CD8-positive, alpha-beta memory T cell (primary cell): ENCODE data around the gene AREG. TPM values are rescaled to one million over a fixed set of nuclear protein-coding genes. Genes with fewer than 3 reads are reported as not detected.

Experiments
- CTCF ChIA-PET: fragments of 350-600 bp; sonication (Branson Sonifier 250); formaldehyde crosslinking; loops from one replicate; lab custom pipeline; 2021; ENCODE audit warnings: antibody characterized with exemption; lab: Charles Lee
- POLR2A ChIA-PET: fragments of 350-600 bp; sonication (Branson Sonifier 250); formaldehyde crosslinking; loops from one replicate; lab custom pipeline; 2021; ENCODE audit warnings: antibody characterized with exemption; lab: Charles Lee
- DNase-seq, 5 donors: peaks; one replicate each; pipeline versions ENCODE4 v3.0.0 to v3.0.0-alpha.2; 2020 to 2022; ENCODE audit warnings: mixed read lengths in 1 of 5
- H3K27ac ChIP-seq: one replicate; pipeline ENCODE4 v1.7.0; 2013; ENCODE audit warnings: low read depth, mild to moderate bottlenecking, low read length, moderate library complexity
- H3K27me3 ChIP-seq: 2 replicates; pipeline ENCODE4 v1.7.0; 2013; ENCODE audit warnings: low read length, mild to moderate bottlenecking; ENCODE audit not compliant: insufficient read depth, poor library complexity, severe bottlenecking
- H3K36me3 ChIP-seq: 2 replicates; pipeline ENCODE4 v1.7.0; 2013; ENCODE audit warnings: mild to moderate bottlenecking, low read length, moderate library complexity; ENCODE audit not compliant: insufficient read depth
- H3K4me1 ChIP-seq: 2 replicates; pipeline ENCODE4 v1.7.0; 2013; ENCODE audit warnings: mild to moderate bottlenecking, low read length, moderate library complexity; ENCODE audit not compliant: insufficient read depth
- H3K4me3 ChIP-seq: 2 replicates; pipeline ENCODE4 v1.7.0; 2013; ENCODE audit warnings: mild to moderate bottlenecking, low read length
- H3K9me3 ChIP-seq: 2 replicates; pipeline ENCODE4 v1.7.0; 2013; ENCODE audit warnings: mild to moderate bottlenecking, low read length
- H3K27ac Mint-ChIP-seq, 8 donors: one replicate each; pipeline ENCODE4 v1.8.0; 2020 to 2021; ENCODE audit warnings: mixed read lengths in 8 of 8, mild to moderate bottlenecking in 6 of 8, inconsistent platforms in 3 of 8, moderate library complexity in 3 of 8
- H3K27me3 Mint-ChIP-seq, 2 donors: one replicate each; pipeline ENCODE4 v1.8.0; 2020 to 2021; ENCODE audit warnings: mixed read lengths in 2 of 2, mild to moderate bottlenecking in 1 of 2, moderate library complexity in 1 of 2
- H3K36me3 Mint-ChIP-seq, 3 donors: one replicate each; pipeline ENCODE4 v1.8.0; 2020 to 2021; ENCODE audit warnings: mixed read lengths in 3 of 3, inconsistent platforms in 1 of 3, mild to moderate bottlenecking in 1 of 3
- H3K4me1 Mint-ChIP-seq, 3 donors: one replicate each; pipeline ENCODE4 v1.8.0; 2020 to 2021; ENCODE audit warnings: mixed read lengths in 3 of 3, inconsistent platforms in 1 of 3, mild to moderate bottlenecking in 1 of 3
- H3K4me3 Mint-ChIP-seq, 7 donors: one replicate each; pipeline ENCODE4 v1.8.0; 2020 to 2021; ENCODE audit warnings: mixed read lengths in 7 of 7, mild to moderate bottlenecking in 6 of 7, moderate library complexity in 4 of 7, inconsistent platforms in 2 of 7
- H3K9me3 Mint-ChIP-seq, 5 donors: one replicate each; pipeline ENCODE4 v1.8.0; 2020 to 2022; ENCODE audit warnings: mixed read lengths in 5 of 5, mild to moderate bottlenecking in 3 of 5, moderate library complexity in 2 of 5, inconsistent platforms in 1 of 5
- polyA plus RNA-seq: library from polyadenylated mRNA; unstranded; fragments of 300-500 nt; fragmentation: Illumina TruSeq; gene quantifications from one replicate; pipeline ENCODE4 v1.2.3, GENCODE V29; 2021
- total RNA-seq, 2 experiments: library from RNA; stranded (reverse); gene quantifications; one replicate each; pipeline ENCODE4 v1.2.3, GENCODE V29; 2021

The AREG gene
- total and polyA plus RNA-seq, 3 experiments from 2014 or later: 0.38 to 3.3 (median 0.46) TPM

DNA sequence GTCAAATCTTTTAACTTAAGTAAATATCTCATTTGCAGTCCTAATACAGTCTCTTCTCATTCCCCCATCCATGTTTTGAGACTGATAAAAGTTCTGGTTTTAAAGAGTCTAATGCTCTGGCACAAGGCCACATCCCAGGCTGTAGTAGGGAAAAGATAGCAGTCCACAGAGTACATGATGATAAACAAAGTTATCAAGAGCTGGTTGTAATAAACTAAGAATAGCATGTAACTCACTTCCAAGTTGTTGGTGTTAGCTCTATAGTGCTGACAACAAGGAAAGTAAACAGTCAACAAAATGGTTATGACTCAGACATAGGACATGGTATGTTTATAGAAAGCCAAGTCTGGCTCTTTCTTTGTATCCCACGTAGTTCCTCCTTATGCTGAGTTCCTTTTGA is 21.8 kb upstream of the AREG start:
- no peak overlapping the region for H3K4me3 Mint-ChIP-seq
- no peak for DNase-seq

DNA sequence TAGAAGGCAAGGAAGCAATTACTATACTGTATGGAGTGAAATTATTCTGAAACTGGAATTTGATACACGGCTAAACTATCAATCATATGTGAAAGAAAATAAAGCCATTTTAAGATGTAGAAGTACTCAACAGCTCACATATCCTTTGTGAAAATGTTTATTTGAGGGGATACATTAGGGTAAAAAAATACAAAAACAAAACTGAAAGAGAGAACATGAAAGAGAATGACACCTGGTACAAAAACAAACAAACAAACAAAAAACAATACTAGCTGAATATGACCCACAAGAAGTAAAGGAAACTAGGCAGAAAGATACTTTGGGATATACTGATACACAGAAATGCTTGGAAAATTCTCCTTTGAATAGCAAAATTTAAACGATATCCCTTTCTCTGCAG is 20.8 kb upstream of the AREG start:
- H3K4me3 Mint-ChIP-seq: no peak overlapping the region
- H3K27ac ChIP-seq: no peak overlapping the region
- H3K27ac Mint-ChIP-seq: no peak overlapping the region
- H3K4me1 ChIP-seq: no peaks in the 10 kb centered on the region
- POLR2A ChIA-PET: no interaction called here
- H3K4me3 ChIP-seq: no peak overlapping the region
- H3K36me3 Mint-ChIP-seq: no peaks in the 10 kb centered on the region
- no peaks in the 10 kb centered on the region for H3K9me3 Mint-ChIP-seq
- no peaks in the 10 kb centered on the region for H3K4me1 Mint-ChIP-seq
- H3K27me3 Mint-ChIP-seq: peaks cover 9 to 22% of the 10 kb centered on the region in 2 donors
- H3K27me3 ChIP-seq: no peaks in the 10 kb centered on the region
- H3K36me3 ChIP-seq: no peaks in the 10 kb centered on the region
- H3K9me3 ChIP-seq: no peaks in the 10 kb centered on the region
- DNase-seq: no peak
- CTCF ChIA-PET: no interaction called here

More for the DNA sequence above, 21.8 kb upstream of the AREG start:
- Mint-ChIP-seq H3K4me1 (no peaks in the 10 kb centered on the region), H3K9me3 (no peaks in the 10 kb centered on the region), H3K27ac (no peak overlapping the region), H3K36me3 (no peaks in the 10 kb centered on the region), H3K27me3 (peaks cover 13 to 27% of the 10 kb centered on the region in 2 donors)
- ChIA-PET CTCF (no interaction called here), POLR2A (no interaction called here)
- no peak overlapping the region for H3K27ac ChIP-seq
- no peaks in the 10 kb centered on the region for H3K27me3 ChIP-seq
- no peaks in the 10 kb centered on the region for H3K36me3 ChIP-seq
- H3K9me3 ChIP-seq: no peaks in the 10 kb centered on the region
- H3K4me3 ChIP-seq: no peak overlapping the region
- H3K4me1 ChIP-seq: no peaks in the 10 kb centered on the region

- no peak overlapping the region for H3K4me3 Mint-ChIP-seq
- H3K27ac Mint-ChIP-seq: no peak overlapping the region
- no peaks in the 10 kb centered on the region for H3K9me3 Mint-ChIP-seq
- H3K9me3 ChIP-seq: no peaks in the 10 kb centered on the region
- H3K27me3 ChIP-seq: no peaks in the 10 kb centered on the region
- DNase-seq: no peak
- ChIA-PET CTCF (no interaction called here), POLR2A (no interaction called here)
- peaks cover 9 to 13% of the 10 kb centered on the region in 2 donors for H3K27me3 Mint-ChIP-seq
- no peaks in the 10 kb centered on the region for H3K4me1 ChIP-seq
- H3K4me1 Mint-ChIP-seq: no peaks in the 10 kb centered on the region
- no peaks in the 10 kb centered on the region for H3K36me3 Mint-ChIP-seq
- H3K27ac ChIP-seq: no peak overlapping the region
- H3K4me3 ChIP-seq: no peak overlapping the region
- H3K36me3 ChIP-seq: no peaks in the 10 kb centered on the region
Measured at GRCh38 chr4:74426101-74426500, 18.8 kb upstream of the AREG start.

DNA sequence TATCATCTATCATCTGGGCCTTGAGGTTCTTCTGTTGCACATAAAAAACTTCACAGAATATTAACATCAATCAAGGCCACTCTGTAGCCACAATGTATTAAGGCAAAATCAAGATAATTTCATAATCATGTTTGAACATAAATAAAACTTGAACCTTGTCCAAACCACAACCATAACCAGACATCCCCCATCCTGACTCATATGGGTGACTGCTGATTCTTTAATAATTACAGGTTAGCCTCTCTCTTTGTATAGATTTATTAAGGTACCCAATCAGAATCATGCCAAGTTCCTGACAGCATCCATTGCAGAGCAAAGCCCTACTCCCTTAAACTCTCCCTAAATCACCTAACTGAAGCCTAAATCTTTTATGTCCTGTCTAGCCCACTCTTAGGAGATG is 16.7 kb upstream of the AREG start:
- peaks cover 1 to 6% of the 10 kb centered on the region in 2 donors for H3K27me3 Mint-ChIP-seq
- no peaks in the 10 kb centered on the region for H3K4me1 ChIP-seq
- ChIA-PET CTCF (interaction anchor here (2.1 kb wide), 1 partner anchor 17 kb away, joined by 8 read pairs; the partner anchor contains the start of gene AREG), POLR2A (no interaction called here)
- no peaks in the 10 kb centered on the region for H3K36me3 Mint-ChIP-seq
- H3K9me3 Mint-ChIP-seq: no peaks in the 10 kb centered on the region
- H3K36me3 ChIP-seq: no peaks in the 10 kb centered on the region
- H3K27ac Mint-ChIP-seq: peak overlapping the region in 1 of 8 donors; percentile 78
- no peak for DNase-seq
- H3K4me1 Mint-ChIP-seq: no peaks in the 10 kb centered on the region
- no peaks in the 10 kb centered on the region for H3K9me3 ChIP-seq
- no peak overlapping the region for H3K4me3 ChIP-seq
- no peak overlapping the region for H3K27ac ChIP-seq
- no peaks in the 10 kb centered on the region for H3K27me3 ChIP-seq
- no peak overlapping the region for H3K4me3 Mint-ChIP-seq

DNA sequence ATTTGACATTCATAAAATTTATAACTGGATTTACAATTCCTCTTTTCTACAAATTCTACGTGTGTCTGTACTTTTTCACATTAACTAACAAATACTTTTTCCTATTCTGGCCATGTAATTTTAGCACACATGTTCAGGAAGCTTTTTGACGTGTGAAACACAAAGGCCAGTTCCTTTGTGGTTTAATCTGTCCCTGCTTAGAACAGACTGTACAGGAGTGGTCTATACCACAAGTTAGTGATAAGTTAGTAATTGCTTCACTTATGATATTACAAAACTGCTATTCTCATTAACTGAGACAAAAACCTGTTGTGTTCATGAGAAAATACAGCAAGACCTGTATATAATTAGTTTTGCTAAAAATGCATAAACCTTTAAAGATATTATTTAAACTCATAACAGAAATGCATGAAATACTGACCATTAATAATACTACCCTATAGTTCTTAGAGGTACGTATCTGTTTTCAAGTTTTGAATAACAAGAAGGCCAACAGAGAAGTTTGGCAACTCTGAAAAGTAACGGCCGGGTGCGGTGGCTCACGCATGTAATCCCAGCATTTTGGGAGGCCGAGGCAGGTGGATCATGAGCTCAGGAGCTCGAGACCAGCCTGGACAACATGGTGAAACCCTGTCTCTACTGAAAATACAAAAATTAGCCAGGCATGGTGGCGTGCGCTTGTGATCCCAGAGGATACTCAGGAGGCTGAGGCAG is 13.7 kb upstream of the AREG start:
- ChIA-PET CTCF (no interaction called here), POLR2A (no interaction called here)
- H3K4me1 ChIP-seq: no peaks in the 10 kb centered on the region
- H3K36me3 ChIP-seq: no peaks in the 10 kb centered on the region
- H3K9me3 ChIP-seq: no peaks in the 10 kb centered on the region
- Mint-ChIP-seq H3K4me3 (no peak overlapping the region), H3K36me3 (no peaks in the 10 kb centered on the region), H3K27ac (no peak overlapping the region), H3K9me3 (no peaks in the 10 kb centered on the region), H3K4me1 (no peaks in the 10 kb centered on the region), H3K27me3 (peaks cover 0 to 10% of the 10 kb centered on the region in 2 donors)
- no peak overlapping the region for H3K27ac ChIP-seq
- no peak for DNase-seq
- H3K27me3 ChIP-seq: no peaks in the 10 kb centered on the region
- no peak overlapping the region for H3K4me3 ChIP-seq

- Mint-ChIP-seq H3K4me1 (no peaks in the 10 kb centered on the region), H3K27ac (no peak overlapping the region), H3K36me3 (no peaks in the 10 kb centered on the region), H3K4me3 (no peak overlapping the region), H3K27me3 (peaks cover 0 to 13% of the 10 kb centered on the region in 2 donors), H3K9me3 (no peaks in the 10 kb centered on the region)
- no peaks in the 10 kb centered on the region for H3K36me3 ChIP-seq
- H3K27me3 ChIP-seq: no peaks in the 10 kb centered on the region
- ChIA-PET CTCF (no interaction called here), POLR2A (no interaction called here)
- no peaks in the 10 kb centered on the region for H3K9me3 ChIP-seq
- no peaks in the 10 kb centered on the region for H3K4me1 ChIP-seq
- no peak overlapping the region for H3K4me3 ChIP-seq
- DNase-seq: no peak
- H3K27ac ChIP-seq: no peak overlapping the region
Measured at GRCh38 chr4:74433043-74433442, 11.9 kb upstream of the AREG start.

GRCh38 chr4:74433541-74434172 is 11.3 kb upstream of the AREG start:
- no peaks in the 10 kb centered on the region for H3K4me1 ChIP-seq
- no peak overlapping the region for H3K27ac ChIP-seq
- no peak for DNase-seq
- no peaks in the 10 kb centered on the region for H3K27me3 ChIP-seq
- Mint-ChIP-seq H3K9me3 (no peaks in the 10 kb centered on the region), H3K4me1 (no peaks in the 10 kb centered on the region), H3K27ac (no peak overlapping the region), H3K27me3 (peaks cover 0 to 13% of the 10 kb centered on the region in 2 donors), H3K36me3 (no peaks in the 10 kb centered on the region), H3K4me3 (no peak overlapping the region)
- no peaks in the 10 kb centered on the region for H3K36me3 ChIP-seq
- ChIA-PET CTCF (no interaction called here), POLR2A (no interaction called here)
- H3K9me3 ChIP-seq: no peaks in the 10 kb centered on the region
- H3K4me3 ChIP-seq: no peak overlapping the region

DNA sequence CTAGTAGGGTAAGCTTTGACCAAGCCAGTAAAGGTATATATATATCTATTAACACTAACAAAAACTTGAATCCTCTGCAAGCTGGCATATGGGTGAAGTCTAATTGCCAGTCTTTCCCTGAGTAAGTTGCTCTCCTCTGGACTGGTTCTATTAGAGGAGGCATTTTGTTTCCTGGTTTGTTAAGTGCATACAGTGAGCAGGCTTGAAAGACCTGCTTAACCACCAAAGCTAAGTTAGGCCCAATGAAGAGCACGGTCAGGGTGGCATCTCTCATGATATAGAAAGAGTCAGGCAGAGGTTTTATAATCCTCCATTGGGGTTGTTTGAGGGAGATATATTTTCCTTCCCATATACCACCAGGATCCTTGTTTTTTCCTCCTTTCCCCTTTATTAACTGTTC is 9.6 kb upstream of the AREG start:
- H3K4me3 Mint-ChIP-seq: no peak overlapping the region
- H3K9me3 Mint-ChIP-seq: no peaks in the 10 kb centered on the region
- no peaks in the 10 kb centered on the region for H3K4me1 Mint-ChIP-seq
- DNase-seq: no peak
- H3K36me3 ChIP-seq: no peaks in the 10 kb centered on the region
- no peak overlapping the region for H3K27ac ChIP-seq
- H3K4me3 ChIP-seq: no peak overlapping the region
- POLR2A ChIA-PET: no interaction called here
- CTCF ChIA-PET: no interaction called here
- H3K9me3 ChIP-seq: no peaks in the 10 kb centered on the region
- no peak overlapping the region for H3K27ac Mint-ChIP-seq
- no peaks in the 10 kb centered on the region for H3K27me3 ChIP-seq
- no peaks in the 10 kb centered on the region for H3K4me1 ChIP-seq
- peaks cover 0 to 20% of the 10 kb centered on the region in 2 donors for H3K27me3 Mint-ChIP-seq
- no peaks in the 10 kb centered on the region for H3K36me3 Mint-ChIP-seq
